Measurements from ENCODE around the gene SNX32. TPM values are rescaled to one million over a fixed set of nuclear protein-coding genes. Genes with fewer than 3 reads are reported as not detected.

The SNX32 gene
- total and polyA plus RNA-seq, 9 of the 15 experiments (the other 6 are each of a cell fraction or from before 2014, with no cell fraction given) = 0.03 TPM; not detected in 7

DNA sequence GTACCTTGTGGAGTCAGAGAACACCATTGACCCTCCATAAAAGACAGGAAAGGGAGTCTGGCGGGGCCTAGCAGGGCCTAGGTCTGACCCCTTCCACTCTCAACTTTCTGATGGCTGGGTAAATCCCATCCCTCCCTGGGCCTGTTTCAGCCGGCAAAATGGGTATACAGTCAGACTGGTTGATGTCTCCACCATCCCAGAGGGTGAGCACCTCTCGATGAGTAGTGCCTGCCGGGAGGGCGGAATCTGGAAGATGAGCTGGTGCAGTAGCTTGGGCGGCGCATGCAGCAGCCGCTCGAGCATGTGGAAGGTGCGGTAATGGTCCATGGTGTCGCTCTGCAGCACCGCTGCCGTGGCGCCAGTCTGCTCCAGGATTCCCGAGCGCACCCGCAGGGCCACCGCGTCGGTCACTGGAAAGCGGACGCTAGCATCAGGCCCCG lies 54.0 kb downstream of the SNX32 start (continued):
- TF ChIP-seq CCAR2 (IDR thresholded peaks at IDR 0.05; ENCODE audit: low read depth, low read length) (no peak), U2AF1 (optimal IDR thresholded peaks at IDR 0.05; ENCODE audit: low read depth, low read length) (no peak), ZNF197 (CRISPR knock-in tag; IDR thresholded peaks at IDR 0.05; ENCODE audit: low read depth) (0 out of 2 replicates have a peak, but pooled peaks have one; percentile 10), ZNF165 (CRISPR knock-in tag; IDR thresholded peaks at IDR 0.05; ENCODE audit: borderline replicate concordance) (0 out of 2 replicates have a peak, but pooled peaks have one; percentile 61), AFF1 (IDR thresholded peaks at IDR 0.05; ENCODE audit: low read depth in 1 of 2, partially characterized antibody in 2 of 2) (no peak), ELF1 (tag; IDR thresholded peaks at IDR 0.05) (no peak), NCOA2 (IDR thresholded peaks at IDR 0.05; ENCODE audit: partially characterized antibody in 2 of 2) (no peak), BRD4 (IDR thresholded peaks at IDR 0.05) (no peak), RNF2 (IDR thresholded peaks at IDR 0.05) (peak; percentile 3; the same call in 1 of the 2 replicates)
- TF ChIP-seq, protein P1, sequence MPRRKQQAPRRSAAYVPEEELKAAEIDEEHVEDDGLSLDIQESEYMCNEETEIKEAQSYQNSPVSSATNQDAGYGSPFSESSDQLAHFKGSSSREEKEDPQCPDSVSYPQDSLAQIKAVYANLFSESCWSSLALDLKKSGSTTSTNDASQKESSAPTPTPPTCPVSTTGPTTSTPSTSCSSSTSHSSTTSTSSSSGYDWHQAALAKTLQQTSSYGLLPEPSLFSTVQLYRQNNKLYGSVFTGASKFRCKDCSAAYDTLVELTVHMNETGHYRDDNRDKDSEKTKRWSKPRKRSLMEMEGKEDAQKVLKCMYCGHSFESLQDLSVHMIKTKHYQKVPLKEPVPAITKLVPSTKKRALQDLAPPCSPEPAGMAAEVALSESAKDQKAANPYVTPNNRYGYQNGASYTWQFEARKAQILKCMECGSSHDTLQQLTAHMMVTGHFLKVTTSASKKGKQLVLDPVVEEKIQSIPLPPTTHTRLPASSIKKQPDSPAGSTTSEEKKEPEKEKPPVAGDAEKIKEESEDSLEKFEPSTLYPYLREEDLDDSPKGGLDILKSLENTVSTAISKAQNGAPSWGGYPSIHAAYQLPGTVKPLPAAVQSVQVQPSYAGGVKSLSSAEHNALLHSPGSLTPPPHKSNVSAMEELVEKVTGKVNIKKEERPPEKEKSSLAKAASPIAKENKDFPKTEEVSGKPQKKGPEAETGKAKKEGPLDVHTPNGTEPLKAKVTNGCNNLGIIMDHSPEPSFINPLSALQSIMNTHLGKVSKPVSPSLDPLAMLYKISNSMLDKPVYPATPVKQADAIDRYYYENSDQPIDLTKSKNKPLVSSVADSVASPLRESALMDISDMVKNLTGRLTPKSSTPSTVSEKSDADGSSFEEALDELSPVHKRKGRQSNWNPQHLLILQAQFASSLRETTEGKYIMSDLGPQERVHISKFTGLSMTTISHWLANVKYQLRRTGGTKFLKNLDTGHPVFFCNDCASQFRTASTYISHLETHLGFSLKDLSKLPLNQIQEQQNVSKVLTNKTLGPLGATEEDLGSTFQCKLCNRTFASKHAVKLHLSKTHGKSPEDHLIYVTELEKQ (CRISPR knock-in tag; IDR thresholded peaks at IDR 0.05) = no peak
- TF ChIP-seq, protein P2, sequence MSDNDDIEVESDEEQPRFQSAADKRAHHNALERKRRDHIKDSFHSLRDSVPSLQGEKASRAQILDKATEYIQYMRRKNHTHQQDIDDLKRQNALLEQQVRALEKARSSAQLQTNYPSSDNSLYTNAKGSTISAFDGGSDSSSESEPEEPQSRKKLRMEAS (CRISPR knock-in tag; IDR thresholded peaks at IDR 0.05) = 0 out of 2 replicates have a peak, but pooled peaks have one; percentile 52
- TF ChIP-seq, protein P3, sequence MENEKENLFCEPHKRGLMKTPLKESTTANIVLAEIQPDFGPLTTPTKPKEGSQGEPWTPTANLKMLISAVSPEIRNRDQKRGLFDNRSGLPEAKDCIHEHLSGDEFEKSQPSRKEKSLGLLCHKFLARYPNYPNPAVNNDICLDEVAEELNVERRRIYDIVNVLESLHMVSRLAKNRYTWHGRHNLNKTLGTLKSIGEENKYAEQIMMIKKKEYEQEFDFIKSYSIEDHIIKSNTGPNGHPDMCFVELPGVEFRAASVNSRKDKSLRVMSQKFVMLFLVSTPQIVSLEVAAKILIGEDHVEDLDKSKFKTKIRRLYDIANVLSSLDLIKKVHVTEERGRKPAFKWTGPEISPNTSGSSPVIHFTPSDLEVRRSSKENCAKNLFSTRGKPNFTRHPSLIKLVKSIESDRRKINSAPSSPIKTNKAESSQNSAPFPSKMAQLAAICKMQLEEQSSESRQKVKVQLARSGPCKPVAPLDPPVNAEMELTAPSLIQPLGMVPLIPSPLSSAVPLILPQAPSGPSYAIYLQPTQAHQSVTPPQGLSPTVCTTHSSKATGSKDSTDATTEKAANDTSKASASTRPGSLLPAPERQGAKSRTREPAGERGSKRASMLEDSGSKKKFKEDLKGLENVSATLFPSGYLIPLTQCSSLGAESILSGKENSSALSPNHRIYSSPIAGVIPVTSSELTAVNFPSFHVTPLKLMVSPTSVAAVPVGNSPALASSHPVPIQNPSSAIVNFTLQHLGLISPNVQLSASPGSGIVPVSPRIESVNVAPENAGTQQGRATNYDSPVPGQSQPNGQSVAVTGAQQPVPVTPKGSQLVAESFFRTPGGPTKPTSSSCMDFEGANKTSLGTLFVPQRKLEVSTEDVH (IDR thresholded peaks at IDR 0.05; ENCODE audit: low read depth, partially characterized antibody) = no peak
- TF ChIP-seq, protein P4, sequence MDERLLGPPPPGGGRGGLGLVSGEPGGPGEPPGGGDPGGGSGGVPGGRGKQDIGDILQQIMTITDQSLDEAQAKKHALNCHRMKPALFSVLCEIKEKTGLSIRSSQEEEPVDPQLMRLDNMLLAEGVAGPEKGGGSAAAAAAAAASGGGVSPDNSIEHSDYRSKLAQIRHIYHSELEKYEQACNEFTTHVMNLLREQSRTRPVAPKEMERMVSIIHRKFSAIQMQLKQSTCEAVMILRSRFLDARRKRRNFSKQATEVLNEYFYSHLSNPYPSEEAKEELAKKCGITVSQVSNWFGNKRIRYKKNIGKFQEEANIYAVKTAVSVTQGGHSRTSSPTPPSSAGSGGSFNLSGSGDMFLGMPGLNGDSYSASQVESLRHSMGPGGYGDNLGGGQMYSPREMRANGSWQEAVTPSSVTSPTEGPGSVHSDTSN (CRISPR knock-in tag; IDR thresholded peaks at IDR 0.05; ENCODE audit: low read depth) = no peak
- TF ChIP-seq, protein P4 (tag; conservative IDR thresholded peaks at IDR 0.05; ENCODE audit: low read depth) = no peak
